ENCODE results near the gene MAP3K20. TPM values are rescaled to one million over a fixed set of nuclear protein-coding genes. Genes with fewer than 3 reads are reported as not detected.

The MAP3K20 gene
- total RNA-seq, 2 experiments from 2014 or later = 15.6 to 16.0 TPM

- peak; percentile 22 for ATAC-seq
- peak; percentile 30 for DNase-seq
- ChIA-PET CTCF (interaction anchor here (1.6 to 1.8 kb wide), 2 partner anchors 49 to 133 kb away, joined by 4 to 6 read pairs; no protein-coding TSS in a partner anchor), POLR2A (interaction anchor here (0.6 kb wide), 1 partner anchor 46 kb away, joined by 3 read pairs; no protein-coding TSS in a partner anchor)
- Mint-ChIP-seq H3K27ac (peak overlapping the region; percentile 70), H3K27me3 (ENCODE audit: low read depth) (peaks cover 15% of the 10 kb centered on the region), H3K4me1 (ENCODE audit: low read depth) (peaks cover 25% of the 10 kb centered on the region), H3K4me3 (peak overlapping the region; percentile 82), H3K36me3 (ENCODE audit: low read depth) (peaks cover 7% of the 10 kb centered on the region), H3K9me3 (ENCODE audit: insufficient read depth) (no peaks in the 10 kb centered on the region)
These were observed 1.1 kb downstream of the MAP3K20 start for GRCh38 chr2:173076581-173077345.

- peaks cover 9% of the 10 kb centered on the region for H3K36me3 Mint-ChIP-seq (ENCODE audit: low read depth)
- DNase-seq = no peak
- peaks cover 25% of the 10 kb centered on the region for H3K4me1 Mint-ChIP-seq (ENCODE audit: low read depth)
- no peaks in the 10 kb centered on the region for H3K9me3 Mint-ChIP-seq (ENCODE audit: insufficient read depth)
- ATAC-seq = no peak
- POLR2A ChIA-PET = no interaction called here
- no peak overlapping the region for H3K27ac Mint-ChIP-seq
- H3K27me3 Mint-ChIP-seq (ENCODE audit: low read depth) = peaks cover 12% of the 10 kb centered on the region
- peak overlapping the region; percentile 82 for H3K4me3 Mint-ChIP-seq
- CTCF ChIA-PET = interaction anchor here (1.8 kb wide), 1 partner anchor 50 kb away, joined by 6 read pairs; no protein-coding TSS in a partner anchor
These were observed 2.0 kb downstream of the MAP3K20 start for GRCh38 chr2:173077506-173078177.

- ChIA-PET CTCF (interaction anchor here (1.0 to 1.7 kb wide), 2 partner anchors 13 to 52 kb away, joined by 4 to 5 read pairs; no protein-coding TSS in a partner anchor), POLR2A (no interaction called here)
- Mint-ChIP-seq H3K4me1 (ENCODE audit: low read depth) (peaks cover 25% of the 10 kb centered on the region), H3K4me3 (no peak overlapping the region), H3K27me3 (ENCODE audit: low read depth) (peaks cover 9% of the 10 kb centered on the region), H3K27ac (no peak overlapping the region), H3K9me3 (ENCODE audit: insufficient read depth) (no peaks in the 10 kb centered on the region), H3K36me3 (ENCODE audit: low read depth) (peaks cover 10% of the 10 kb centered on the region)
- ATAC-seq (no peak), DNase-seq (no peak)
These were observed 3.5 kb downstream of the MAP3K20 start for GRCh38 chr2:173079141-173079540.

GRCh38 chr2:173079973-173080860, 4.6 kb downstream of the MAP3K20 start:
- Mint-ChIP-seq H3K36me3 (ENCODE audit: low read depth) (peaks cover 10% of the 10 kb centered on the region), H3K4me1 (ENCODE audit: low read depth) (peaks cover 15% of the 10 kb centered on the region), H3K9me3 (ENCODE audit: insufficient read depth) (no peaks in the 10 kb centered on the region), H3K4me3 (no peak overlapping the region), H3K27me3 (ENCODE audit: low read depth) (peaks cover 9% of the 10 kb centered on the region), H3K27ac (no peak overlapping the region)
- no peak for ATAC-seq
- ChIA-PET POLR2A (no interaction called here), CTCF (interaction anchor here (1.7 kb wide), 1 partner anchor 12 kb away, joined by 4 read pairs; no protein-coding TSS in a partner anchor)
- no peak for DNase-seq

- peaks cover 9% of the 10 kb centered on the region for H3K36me3 Mint-ChIP-seq (ENCODE audit: low read depth)
These were observed 11.0 kb downstream of the MAP3K20 start for GRCh38 chr2:173086518-173087213.

GRCh38 chr2:173087214-173087581, 11.6 kb downstream of the MAP3K20 start:
- H3K27me3 Mint-ChIP-seq (ENCODE audit: low read depth) = peaks cover 14% of the 10 kb centered on the region
- DNase-seq (no peak), ATAC-seq (no peak)
- POLR2A ChIA-PET = no interaction called here
- CTCF ChIA-PET = no interaction called here
- no peak overlapping the region for H3K4me3 Mint-ChIP-seq
- peaks cover 9% of the 10 kb centered on the region for H3K36me3 Mint-ChIP-seq (ENCODE audit: low read depth)
- no peaks in the 10 kb centered on the region for H3K4me1 Mint-ChIP-seq (ENCODE audit: low read depth)
- H3K9me3 Mint-ChIP-seq (ENCODE audit: insufficient read depth) = no peaks in the 10 kb centered on the region
- H3K27ac Mint-ChIP-seq = no peak overlapping the region

More at GRCh38 chr2:173086518-173087213, 11.0 kb downstream of the MAP3K20 start:
- Mint-ChIP-seq H3K27me3 (ENCODE audit: low read depth) (peaks cover 14% of the 10 kb centered on the region), H3K9me3 (ENCODE audit: insufficient read depth) (no peaks in the 10 kb centered on the region), H3K4me1 (ENCODE audit: low read depth) (no peaks in the 10 kb centered on the region), H3K4me3 (no peak overlapping the region), H3K27ac (no peak overlapping the region)
- DNase-seq (no peak), ATAC-seq (no peak)
- POLR2A ChIA-PET = no interaction called here
- CTCF ChIA-PET = no interaction called here

GRCh38 chr2:173087793-173088496, 12.3 kb downstream of the MAP3K20 start:
- ChIA-PET POLR2A (no interaction called here), CTCF (no interaction called here)
- no peak for ATAC-seq
- H3K4me1 Mint-ChIP-seq (ENCODE audit: low read depth) = no peaks in the 10 kb centered on the region
- no peak overlapping the region for H3K4me3 Mint-ChIP-seq
- H3K27ac Mint-ChIP-seq = no peak overlapping the region
- no peak for DNase-seq
- peaks cover 13% of the 10 kb centered on the region for H3K27me3 Mint-ChIP-seq (ENCODE audit: low read depth)
- H3K9me3 Mint-ChIP-seq (ENCODE audit: insufficient read depth) = no peaks in the 10 kb centered on the region
- H3K36me3 Mint-ChIP-seq (ENCODE audit: low read depth) = peaks cover 6% of the 10 kb centered on the region

- Mint-ChIP-seq H3K27ac (no peak overlapping the region), H3K36me3 (ENCODE audit: low read depth) (peaks cover 10% of the 10 kb centered on the region), H3K27me3 (ENCODE audit: low read depth) (peaks cover 9% of the 10 kb centered on the region), H3K4me1 (ENCODE audit: low read depth) (no peaks in the 10 kb centered on the region), H3K9me3 (ENCODE audit: insufficient read depth) (no peaks in the 10 kb centered on the region), H3K4me3 (no peak overlapping the region)
- CTCF ChIA-PET = interaction anchor here (0.9 to 2.9 kb wide), 4 partner anchors 9 to 123 kb away, joined by 3 to 22 read pairs (median 6); no protein-coding TSS in a partner anchor
- POLR2A ChIA-PET = interaction anchor here (0.6 kb wide), 1 partner anchor 12 kb away, joined by 3 read pairs; no protein-coding TSS in a partner anchor
- no peak for DNase-seq
- ATAC-seq = no peak
These were observed 14.7 kb downstream of the MAP3K20 start for GRCh38 chr2:173090276-173090877.

GRCh38 chr2:173090973-173091660, 15.5 kb downstream of the MAP3K20 start:
- no peak for DNase-seq
- ChIA-PET POLR2A (interaction anchor here (0.6 kb wide), 1 partner anchor 11 kb away, joined by 3 read pairs; no protein-coding TSS in a partner anchor), CTCF (interaction anchor here (0.9 to 2.9 kb wide), 6 partner anchors 8 to 123 kb away, joined by 3 to 22 read pairs (median 5); no protein-coding TSS in a partner anchor)
- Mint-ChIP-seq H3K27ac (no peak overlapping the region), H3K4me3 (no peak overlapping the region), H3K27me3 (ENCODE audit: low read depth) (peaks cover 9% of the 10 kb centered on the region), H3K4me1 (ENCODE audit: low read depth) (no peaks in the 10 kb centered on the region), H3K36me3 (ENCODE audit: low read depth) (peaks cover 10% of the 10 kb centered on the region), H3K9me3 (ENCODE audit: insufficient read depth) (no peaks in the 10 kb centered on the region)
- ATAC-seq = no peak

GRCh38 chr2:173091910-173092309, 16.3 kb downstream of the MAP3K20 start:
- H3K9me3 Mint-ChIP-seq (ENCODE audit: insufficient read depth) = no peaks in the 10 kb centered on the region
- no peak overlapping the region for H3K27ac Mint-ChIP-seq
- ChIA-PET POLR2A (no interaction called here), CTCF (interaction anchor here (1.1 to 2.9 kb wide), 4 partner anchors 13 to 122 kb away, joined by 4 to 22 read pairs (median 8); no protein-coding TSS in a partner anchor)
- ATAC-seq (no peak), DNase-seq (no peak)
- no peak overlapping the region for H3K4me3 Mint-ChIP-seq
- H3K4me1 Mint-ChIP-seq (ENCODE audit: low read depth) = no peaks in the 10 kb centered on the region
- H3K36me3 Mint-ChIP-seq (ENCODE audit: low read depth) = peaks cover 12% of the 10 kb centered on the region
- peaks cover 9% of the 10 kb centered on the region for H3K27me3 Mint-ChIP-seq (ENCODE audit: low read depth)

Measured in activated CD8-positive, alpha-beta T cell treated with anti-CD3 and anti-CD28 coated beads, Interleukin-2, amount 10 ng/mL, durations not matched to agents 7 days and 5 days (primary cell).